ENCODE measurements around the gene GRK5.
"Not testable (repeated sequence)": the region's sequence is repeated elsewhere in the genome, so short reads cannot be mapped to it uniquely, and the experiment has no call there.

GRK5 gene

DNA sequence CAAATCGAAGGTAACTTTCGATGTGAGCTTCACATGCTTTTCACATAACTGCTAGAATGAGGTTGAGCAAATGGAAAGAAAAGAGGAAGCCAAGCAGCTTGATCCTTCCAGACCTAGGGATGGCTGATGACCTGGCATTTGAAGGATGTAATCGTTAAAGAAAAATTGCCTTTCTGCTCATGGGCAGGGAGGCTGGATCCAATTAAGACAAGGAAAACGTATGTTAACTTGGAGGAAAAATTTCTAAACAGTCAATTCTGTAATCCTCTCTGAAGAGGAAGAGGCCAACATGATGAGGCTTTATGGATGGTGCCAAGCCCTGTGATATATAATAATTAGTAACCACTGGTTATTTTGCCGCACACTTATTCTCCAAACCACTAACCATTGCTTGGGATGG is 12.5 kb downstream of the GRK5 start:
- Histone ChIP-seq H3K36me3 (ENCODE audit: control insufficient read depth in 1 of 2, insufficient read depth in 2 of 2, low read length in 2 of 2) (no peaks in the 10 kb centered on the region), H3K9ac (ENCODE audit: low read depth in 1 of 2, low read length in 2 of 2) (no peak overlapping the region), H3K4me1 (ENCODE audit: control insufficient read depth in 1 of 2, insufficient read depth in 2 of 2, low read length in 2 of 2) (peaks cover 25 to 31% of the 10 kb centered on the region in 2 donors), H3K9me3 (ENCODE audit: control insufficient read depth in 1 of 2, low read length in 2 of 2) (no peaks in the 10 kb centered on the region), H3K27ac (ENCODE audit: low read depth, low read length) (no peak overlapping the region), H3K4me3 (ENCODE audit: low read depth in 1 of 2, low read length in 2 of 2) (no peak overlapping the region), H3K27me3 (ENCODE audit: control insufficient read depth in 1 of 2, insufficient read depth in 2 of 2, low read length in 2 of 2) (no peaks in the 10 kb centered on the region)

- H3K36me3 ChIP-seq (ENCODE audit: control insufficient read depth in 1 of 2, insufficient read depth in 2 of 2, low read length in 2 of 2) = no peaks in the 10 kb centered on the region
- no peaks in the 10 kb centered on the region for H3K27me3 ChIP-seq (ENCODE audit: control insufficient read depth in 1 of 2, insufficient read depth in 2 of 2, low read length in 2 of 2)
- H3K9me3 ChIP-seq (ENCODE audit: control insufficient read depth in 1 of 2, low read length in 2 of 2) = no peaks in the 10 kb centered on the region
- peaks cover 25 to 31% of the 10 kb centered on the region in 2 donors for H3K4me1 ChIP-seq (ENCODE audit: control insufficient read depth in 1 of 2, insufficient read depth in 2 of 2, low read length in 2 of 2)
- no peak overlapping the region for H3K27ac ChIP-seq (ENCODE audit: low read depth, low read length)
- no peak overlapping the region for H3K9ac ChIP-seq (ENCODE audit: low read depth in 1 of 2, low read length in 2 of 2)
- H3K4me3 ChIP-seq (ENCODE audit: low read depth in 1 of 2, low read length in 2 of 2) = no peak overlapping the region
These were observed 13.8 kb downstream of the GRK5 start for GRCh38 chr10:119221201-119221600.

- peak overlapping the region; percentile 53 for H3K27ac ChIP-seq (ENCODE audit: low read depth, low read length)
- H3K36me3 ChIP-seq (ENCODE audit: control insufficient read depth in 1 of 2, insufficient read depth in 2 of 2, low read length in 2 of 2) = no peaks in the 10 kb centered on the region
- no peaks in the 10 kb centered on the region for H3K27me3 ChIP-seq (ENCODE audit: control insufficient read depth in 1 of 2, insufficient read depth in 2 of 2, low read length in 2 of 2)
- peak overlapping the region in 1 of 2 donors; percentile 40 for H3K4me3 ChIP-seq (ENCODE audit: low read depth in 1 of 2, low read length in 2 of 2)
- peak overlapping the region; percentile 48 to 55 for H3K9ac ChIP-seq (ENCODE audit: low read depth in 1 of 2, low read length in 2 of 2)
- H3K9me3 ChIP-seq (ENCODE audit: control insufficient read depth in 1 of 2, low read length in 2 of 2) = no peaks in the 10 kb centered on the region
- peaks cover 25 to 31% of the 10 kb centered on the region in 2 donors for H3K4me1 ChIP-seq (ENCODE audit: control insufficient read depth in 1 of 2, insufficient read depth in 2 of 2, low read length in 2 of 2)
These were observed 14.3 kb downstream of the GRK5 start for GRCh38 chr10:119221666-119222065.

DNA sequence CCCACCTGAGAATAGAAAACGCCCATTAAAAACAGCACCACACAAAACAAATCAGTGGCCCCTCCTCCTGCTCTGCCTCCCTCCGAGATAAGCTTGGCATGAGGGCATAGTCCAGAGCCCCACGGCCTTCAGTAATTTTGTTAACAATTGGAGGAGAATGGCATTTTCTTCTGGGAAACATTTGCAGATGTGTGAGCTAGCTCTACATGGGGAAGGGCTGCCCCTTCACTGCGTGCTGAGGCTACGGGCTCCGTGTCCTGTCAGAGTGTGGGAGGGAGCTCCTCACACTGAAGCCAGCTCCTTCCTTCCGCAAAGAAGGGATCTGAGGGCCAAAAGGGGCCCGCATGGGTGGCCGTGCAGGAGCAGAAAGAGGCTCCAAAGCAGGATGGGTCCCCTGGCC is 15.2 kb downstream of the GRK5 start:
- H3K4me1 ChIP-seq (ENCODE audit: control insufficient read depth in 1 of 2, insufficient read depth in 2 of 2, low read length in 2 of 2) = peaks cover 22 to 26% of the 10 kb centered on the region in 2 donors
- H3K4me3 ChIP-seq (ENCODE audit: low read depth in 1 of 2, low read length in 2 of 2) = peak overlapping the region; percentile 37 to 40
- peak overlapping the region; percentile 58 for H3K27ac ChIP-seq (ENCODE audit: low read depth, low read length)
- H3K27me3 ChIP-seq (ENCODE audit: control insufficient read depth in 1 of 2, insufficient read depth in 2 of 2, low read length in 2 of 2) = no peaks in the 10 kb centered on the region
- H3K36me3 ChIP-seq (ENCODE audit: control insufficient read depth in 1 of 2, insufficient read depth in 2 of 2, low read length in 2 of 2) = no peaks in the 10 kb centered on the region
- H3K9ac ChIP-seq (ENCODE audit: low read depth in 1 of 2, low read length in 2 of 2) = peak overlapping the region; percentile 48 to 55
- no peaks in the 10 kb centered on the region for H3K9me3 ChIP-seq (ENCODE audit: control insufficient read depth in 1 of 2, low read length in 2 of 2)

- no peaks in the 10 kb centered on the region for H3K27me3 ChIP-seq (ENCODE audit: control insufficient read depth in 1 of 2, insufficient read depth in 2 of 2, low read length in 2 of 2)
- peak overlapping the region; percentile 37 to 40 for H3K4me3 ChIP-seq (ENCODE audit: low read depth in 1 of 2, low read length in 2 of 2)
- H3K27ac ChIP-seq (ENCODE audit: low read depth, low read length) = peak overlapping the region; percentile 58
- H3K4me1 ChIP-seq (ENCODE audit: control insufficient read depth in 1 of 2, insufficient read depth in 2 of 2, low read length in 2 of 2) = peaks cover 19 to 24% of the 10 kb centered on the region in 2 donors
- H3K36me3 ChIP-seq (ENCODE audit: control insufficient read depth in 1 of 2, insufficient read depth in 2 of 2, low read length in 2 of 2) = no peaks in the 10 kb centered on the region
- peak overlapping the region; percentile 48 to 55 for H3K9ac ChIP-seq (ENCODE audit: low read depth in 1 of 2, low read length in 2 of 2)
- H3K9me3 ChIP-seq (ENCODE audit: control insufficient read depth in 1 of 2, low read length in 2 of 2) = no peaks in the 10 kb centered on the region
These were observed 15.6 kb downstream of the GRK5 start for GRCh38 chr10:119222966-119223386.

DNA sequence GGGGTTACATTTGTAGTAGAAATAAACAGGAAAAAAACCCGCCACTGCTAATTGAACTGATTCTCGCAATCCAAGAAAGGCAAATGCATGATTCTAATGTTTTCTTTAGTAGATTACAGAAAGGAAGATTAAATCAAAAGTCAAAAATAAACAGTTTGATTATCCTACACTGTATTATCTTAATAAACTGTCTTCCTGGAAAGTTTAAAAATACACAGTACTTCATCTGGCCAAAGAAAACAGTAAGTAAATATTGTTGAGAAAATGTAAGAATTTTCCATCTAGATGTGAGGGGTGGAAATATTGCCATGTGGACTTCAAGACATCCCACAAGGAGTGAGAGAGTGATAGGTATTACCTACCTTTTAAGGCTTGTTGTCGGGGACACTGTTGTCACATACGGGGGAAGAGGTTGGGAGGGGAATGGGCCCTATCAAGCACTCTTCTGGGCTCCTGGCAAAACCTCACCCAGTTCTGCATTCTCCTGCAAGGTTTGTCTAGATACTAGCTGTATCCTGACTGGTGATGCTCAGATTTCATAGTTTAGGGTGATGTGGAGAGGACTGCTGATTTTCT is 17.8 kb downstream of the GRK5 start:
- Histone ChIP-seq H3K9ac (ENCODE audit: low read depth in 1 of 2, low read length in 2 of 2) (no peak overlapping the region), H3K4me1 (ENCODE audit: control insufficient read depth in 1 of 2, insufficient read depth in 2 of 2, low read length in 2 of 2) (peaks cover 28% of the 10 kb centered on the region in 2 donors), H3K36me3 (ENCODE audit: control insufficient read depth in 1 of 2, insufficient read depth in 2 of 2, low read length in 2 of 2) (no peaks in the 10 kb centered on the region), H3K27ac (ENCODE audit: low read depth, low read length) (no peak overlapping the region), H3K4me3 (ENCODE audit: low read depth in 1 of 2, low read length in 2 of 2) (no peak overlapping the region), H3K9me3 (ENCODE audit: control insufficient read depth in 1 of 2, low read length in 2 of 2) (no peaks in the 10 kb centered on the region), H3K27me3 (ENCODE audit: control insufficient read depth in 1 of 2, insufficient read depth in 2 of 2, low read length in 2 of 2) (no peaks in the 10 kb centered on the region)

- Histone ChIP-seq H3K4me3 (ENCODE audit: low read depth in 1 of 2, low read length in 2 of 2) (no peak overlapping the region), H3K27ac (ENCODE audit: low read depth, low read length) (no peak overlapping the region), H3K27me3 (ENCODE audit: control insufficient read depth in 1 of 2, insufficient read depth in 2 of 2, low read length in 2 of 2) (no peaks in the 10 kb centered on the region), H3K36me3 (ENCODE audit: control insufficient read depth in 1 of 2, insufficient read depth in 2 of 2, low read length in 2 of 2) (no peaks in the 10 kb centered on the region), H3K9ac (ENCODE audit: low read depth in 1 of 2, low read length in 2 of 2) (no peak overlapping the region), H3K4me1 (ENCODE audit: control insufficient read depth in 1 of 2, insufficient read depth in 2 of 2, low read length in 2 of 2) (peaks cover 15 to 17% of the 10 kb centered on the region in 2 donors), H3K9me3 (ENCODE audit: control insufficient read depth in 1 of 2, low read length in 2 of 2) (no peaks in the 10 kb centered on the region)
These were observed 20.5 kb downstream of the GRK5 start for GRCh38 chr10:119227825-119228224.

DNA sequence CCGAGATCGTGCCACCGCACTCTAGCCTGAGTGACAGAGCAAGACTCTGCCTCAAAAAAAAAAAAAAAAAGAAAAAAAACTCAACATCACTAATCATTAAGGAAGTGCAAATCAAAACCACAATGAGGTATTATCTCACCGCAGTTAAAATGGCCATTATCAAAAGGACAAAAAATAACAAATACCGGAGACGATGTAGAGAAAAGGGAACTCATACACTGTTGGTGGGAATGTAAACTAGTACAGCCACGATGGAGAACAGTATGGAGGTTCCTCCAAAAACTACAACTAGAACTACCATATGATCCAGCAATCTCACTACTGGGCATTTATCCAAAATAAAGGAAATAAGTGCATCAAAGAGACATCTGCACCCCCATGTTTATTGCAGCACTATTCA is 24.3 kb downstream of the GRK5 start:
- no peaks in the 10 kb centered on the region for H3K9me3 ChIP-seq (ENCODE audit: control insufficient read depth in 1 of 2, low read length in 2 of 2)
- no peaks in the 10 kb centered on the region for H3K36me3 ChIP-seq (ENCODE audit: control insufficient read depth in 1 of 2, insufficient read depth in 2 of 2, low read length in 2 of 2)
- no peak overlapping the region for H3K27ac ChIP-seq (ENCODE audit: low read depth, low read length)
- H3K9ac ChIP-seq (ENCODE audit: low read depth in 1 of 2, low read length in 2 of 2) = no peak overlapping the region
- H3K27me3 ChIP-seq (ENCODE audit: control insufficient read depth in 1 of 2, insufficient read depth in 2 of 2, low read length in 2 of 2) = no peaks in the 10 kb centered on the region
- no peak overlapping the region for H3K4me3 ChIP-seq (ENCODE audit: low read depth in 1 of 2, low read length in 2 of 2)
- peaks cover 22 to 33% of the 10 kb centered on the region in 2 donors for H3K4me1 ChIP-seq (ENCODE audit: control insufficient read depth in 1 of 2, insufficient read depth in 2 of 2, low read length in 2 of 2)

DNA sequence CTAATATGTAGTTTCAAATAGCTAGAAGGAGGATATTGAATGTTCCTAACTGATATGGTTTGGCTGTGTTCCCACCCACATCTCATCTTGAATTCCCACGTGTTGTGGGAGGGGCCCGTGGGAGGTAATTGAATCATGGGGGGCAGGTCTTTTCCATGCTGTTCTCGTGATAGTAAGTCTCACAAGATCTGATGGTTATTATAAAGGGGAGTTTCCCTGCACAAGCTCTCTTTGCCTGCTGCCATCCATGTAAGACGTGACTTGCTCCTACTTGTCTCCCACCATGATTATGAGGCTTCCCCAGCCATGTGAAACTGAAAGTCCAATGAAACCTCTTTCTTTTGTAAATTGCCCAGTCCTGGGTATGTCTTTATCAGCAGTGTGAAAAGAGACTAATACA is 25.1 kb downstream of the GRK5 start:
- H3K27me3 ChIP-seq (ENCODE audit: control insufficient read depth in 1 of 2, insufficient read depth in 2 of 2, low read length in 2 of 2); H3K9me3 ChIP-seq (ENCODE audit: control insufficient read depth in 1 of 2, low read length in 2 of 2); H3K9ac ChIP-seq (ENCODE audit: low read depth in 1 of 2, low read length in 2 of 2); H3K27ac ChIP-seq (ENCODE audit: low read depth, low read length); H3K4me3 ChIP-seq (ENCODE audit: low read depth in 1 of 2, low read length in 2 of 2); H3K36me3 ChIP-seq (ENCODE audit: control insufficient read depth in 1 of 2, insufficient read depth in 2 of 2, low read length in 2 of 2): not testable (repeated sequence)
- peaks cover 27 to 36% of the 10 kb centered on the region in 2 donors for H3K4me1 ChIP-seq (ENCODE audit: control insufficient read depth in 1 of 2, insufficient read depth in 2 of 2, low read length in 2 of 2)

DNA sequence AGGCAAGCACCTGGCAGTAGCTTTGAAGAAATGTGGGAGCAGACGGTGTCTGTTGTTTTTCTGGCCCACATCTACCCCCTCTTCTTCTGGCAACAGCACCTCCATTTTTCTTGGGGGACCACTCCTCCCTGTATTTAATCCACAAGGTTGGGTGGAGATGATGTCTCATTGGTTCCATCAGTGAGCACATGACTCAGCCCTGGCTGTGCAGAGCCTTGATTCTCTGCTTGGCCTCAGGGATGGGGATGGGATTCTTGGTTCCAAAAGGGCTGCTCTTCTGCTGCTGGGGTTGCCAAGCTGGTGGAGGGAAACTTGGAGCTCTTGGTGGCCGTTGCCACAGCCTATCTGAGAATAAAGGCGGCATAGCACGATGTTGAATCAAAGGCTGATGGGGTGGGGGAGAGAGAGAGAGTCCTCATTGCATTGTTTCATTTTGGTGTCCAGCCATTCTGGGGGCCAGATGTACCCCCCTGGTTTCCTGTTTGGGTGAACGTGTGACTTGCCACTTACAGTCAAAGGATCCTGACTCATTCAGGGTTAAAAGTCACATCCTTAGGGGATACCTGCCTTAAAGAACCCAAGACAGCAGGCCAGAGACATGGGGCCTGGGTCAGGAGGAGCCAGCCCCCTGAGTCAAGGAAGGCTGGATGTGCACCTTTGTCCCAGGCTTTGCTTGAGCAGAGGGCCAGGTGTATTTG is 25.9 kb downstream of the GRK5 start:
- no peak overlapping the region for H3K9ac ChIP-seq (ENCODE audit: low read depth in 1 of 2, low read length in 2 of 2)
- no peak overlapping the region for H3K4me3 ChIP-seq (ENCODE audit: low read depth in 1 of 2, low read length in 2 of 2)
- no peaks in the 10 kb centered on the region for H3K27me3 ChIP-seq (ENCODE audit: control insufficient read depth in 1 of 2, insufficient read depth in 2 of 2, low read length in 2 of 2)
- H3K4me1 ChIP-seq (ENCODE audit: control insufficient read depth in 1 of 2, insufficient read depth in 2 of 2, low read length in 2 of 2) = peaks cover 34 to 44% of the 10 kb centered on the region in 2 donors
- no peaks in the 10 kb centered on the region for H3K36me3 ChIP-seq (ENCODE audit: control insufficient read depth in 1 of 2, insufficient read depth in 2 of 2, low read length in 2 of 2)
- H3K27ac ChIP-seq (ENCODE audit: low read depth, low read length) = no peak overlapping the region
- H3K9me3 ChIP-seq (ENCODE audit: control insufficient read depth in 1 of 2, low read length in 2 of 2) = no peaks in the 10 kb centered on the region
